ENCODE data around the gene HMX1.

HMX1 gene

DNA sequence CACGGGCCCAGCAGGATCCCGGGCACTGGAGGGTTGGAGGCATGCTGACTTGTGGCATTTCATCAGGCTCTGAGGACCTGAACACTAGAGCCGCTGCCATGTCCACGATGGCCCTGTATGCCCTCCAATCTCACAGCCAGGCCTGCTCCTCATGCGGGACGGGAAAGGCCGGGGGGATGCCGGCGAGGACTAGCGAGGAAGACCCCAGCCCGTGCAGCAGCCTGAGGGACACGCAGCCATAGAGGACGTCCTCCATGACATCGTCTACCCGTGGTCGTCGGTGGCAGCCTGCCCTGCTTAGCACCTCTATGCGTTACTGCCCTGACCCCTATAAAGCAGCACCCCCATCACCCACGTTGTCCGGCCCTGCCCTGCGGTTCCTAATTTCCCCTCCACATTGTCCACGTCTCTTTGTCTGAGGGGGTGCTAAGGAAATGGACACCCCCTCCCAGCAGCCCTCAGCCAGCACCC lies 32.6 kb downstream of the HMX1 start:
- DNase-seq, result no peak

DNA sequence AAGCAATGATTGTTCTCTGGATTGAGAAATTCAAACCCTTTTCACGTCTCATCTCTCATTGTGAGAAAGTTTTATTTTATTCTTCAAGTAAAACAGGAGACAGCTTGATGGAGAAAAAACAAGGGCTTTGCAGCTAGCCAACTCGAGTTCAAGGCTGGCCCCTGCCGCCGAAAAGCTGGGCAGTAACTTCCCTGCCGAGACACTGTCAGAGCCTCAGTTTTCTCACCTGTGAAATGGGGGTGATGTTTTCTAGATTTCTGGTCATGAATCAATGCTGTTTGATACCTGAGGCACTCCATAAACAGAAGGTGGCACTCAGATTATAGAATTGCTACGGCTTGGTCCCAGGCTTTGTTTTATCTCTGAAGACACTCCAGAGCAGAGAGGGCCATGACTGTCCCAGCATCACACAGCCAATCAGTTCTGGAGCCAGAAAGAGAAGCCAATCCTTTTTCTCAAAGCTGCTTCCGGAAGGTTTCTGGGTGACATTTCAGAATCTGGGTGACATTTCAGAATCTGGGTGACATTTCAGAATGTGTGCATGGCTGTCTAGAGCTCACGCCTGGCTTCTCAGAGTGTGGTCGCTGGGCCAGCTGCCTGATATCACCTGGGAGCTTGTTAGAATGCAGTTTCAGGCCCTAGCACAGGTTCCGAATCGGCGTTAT lies 33.2 kb downstream of the HMX1 start:
- no peak for DNase-seq

DNA sequence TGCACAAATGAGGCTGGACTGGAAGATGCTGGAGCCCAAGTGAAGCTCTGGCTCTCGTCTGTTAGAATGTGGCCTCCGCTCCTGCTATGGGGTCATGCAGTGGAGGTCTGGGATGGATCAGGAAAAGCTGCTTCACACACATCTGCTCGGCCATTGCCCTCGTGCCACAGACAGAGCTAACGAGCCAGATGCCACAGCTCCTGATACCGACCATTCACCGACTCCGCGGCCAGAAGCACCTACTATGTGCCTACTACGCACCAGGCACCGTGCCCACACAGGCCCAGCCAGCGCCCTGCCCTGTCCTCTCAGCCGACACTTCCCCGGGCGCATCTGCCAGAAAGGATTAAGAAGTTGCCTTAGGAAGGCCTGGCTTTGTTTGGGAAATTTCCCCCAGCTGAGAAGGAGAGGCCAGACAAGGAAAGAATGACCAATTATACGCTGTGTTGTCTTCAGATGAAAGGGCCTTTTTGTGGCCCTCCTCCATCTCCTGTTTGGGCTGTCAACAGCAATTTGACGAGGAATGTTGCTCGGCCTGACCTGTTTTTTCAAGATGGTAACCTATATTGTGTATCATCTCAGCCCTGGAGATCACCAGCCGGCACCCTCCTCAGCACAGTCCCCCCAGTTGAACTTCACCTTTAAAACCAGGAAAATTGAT lies 34.3 kb downstream of the HMX1 start:
- no peak for DNase-seq

DNA sequence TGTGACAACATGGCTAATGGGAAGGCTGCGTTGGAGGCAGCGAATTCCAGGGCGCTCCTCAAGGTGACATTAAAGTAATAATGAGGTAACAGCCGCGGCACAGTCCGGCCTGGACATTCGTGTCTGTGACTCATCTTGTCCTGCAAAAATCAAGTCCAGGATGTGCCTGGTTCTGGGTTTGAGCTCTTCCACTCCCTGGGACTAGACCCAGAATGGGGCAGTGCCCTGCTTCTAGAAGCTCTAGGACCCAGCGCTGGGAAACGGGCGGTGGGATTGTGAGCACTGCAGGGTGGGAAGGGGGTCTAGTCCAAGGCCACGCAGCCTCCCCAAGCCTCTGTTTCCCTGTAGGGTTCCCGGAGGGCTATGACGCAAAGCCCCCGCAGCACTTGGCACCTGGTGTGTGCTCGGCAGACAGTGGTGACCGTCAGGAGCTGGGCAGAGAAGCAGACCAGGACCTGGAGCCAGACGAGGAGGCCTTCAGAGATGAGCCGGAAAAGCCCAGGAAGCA lies 34.9 kb downstream of the HMX1 start:
- DNase-seq, result no peak

DNA sequence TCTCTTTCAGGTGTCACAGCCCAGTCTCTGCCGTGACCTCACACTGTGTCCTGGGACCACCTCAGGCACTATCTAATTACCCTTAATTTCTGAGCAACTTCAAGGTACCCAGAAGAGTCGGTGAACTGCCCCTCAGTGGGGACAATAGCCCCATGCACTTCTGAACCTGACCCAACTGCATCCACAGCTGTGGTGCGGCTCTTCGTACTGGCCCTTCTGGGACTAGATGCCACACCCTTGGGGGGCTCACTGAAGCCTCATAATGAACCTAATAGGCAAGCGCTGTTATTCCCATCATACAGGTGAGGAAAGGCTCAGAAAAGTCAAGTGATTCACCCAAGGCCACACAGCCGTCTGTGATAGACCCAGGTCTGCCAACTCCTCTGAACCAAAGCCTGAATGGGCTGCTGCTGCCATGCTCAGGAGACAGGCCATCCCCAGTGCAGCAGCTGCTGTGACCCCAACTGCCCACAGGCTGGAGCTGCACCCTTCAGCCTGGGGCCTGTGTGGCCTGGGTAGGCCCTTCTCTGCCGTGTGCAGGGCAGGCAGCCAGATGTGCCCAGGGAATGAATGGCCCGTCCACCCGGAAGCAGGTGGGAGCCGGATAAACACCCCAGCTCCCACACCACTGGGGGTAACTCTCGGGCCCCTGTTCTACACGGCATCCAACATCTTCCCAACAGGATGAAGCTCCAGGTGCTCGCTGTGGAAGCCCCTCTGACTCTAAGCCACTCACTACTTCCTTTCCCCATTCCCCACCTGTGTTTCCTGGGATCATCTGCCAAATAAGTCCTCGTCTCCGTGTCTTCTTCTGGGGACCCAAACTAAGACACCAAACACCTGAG lies 35.9 kb downstream of the HMX1 start:
- DNase-seq, result no peak

DNA sequence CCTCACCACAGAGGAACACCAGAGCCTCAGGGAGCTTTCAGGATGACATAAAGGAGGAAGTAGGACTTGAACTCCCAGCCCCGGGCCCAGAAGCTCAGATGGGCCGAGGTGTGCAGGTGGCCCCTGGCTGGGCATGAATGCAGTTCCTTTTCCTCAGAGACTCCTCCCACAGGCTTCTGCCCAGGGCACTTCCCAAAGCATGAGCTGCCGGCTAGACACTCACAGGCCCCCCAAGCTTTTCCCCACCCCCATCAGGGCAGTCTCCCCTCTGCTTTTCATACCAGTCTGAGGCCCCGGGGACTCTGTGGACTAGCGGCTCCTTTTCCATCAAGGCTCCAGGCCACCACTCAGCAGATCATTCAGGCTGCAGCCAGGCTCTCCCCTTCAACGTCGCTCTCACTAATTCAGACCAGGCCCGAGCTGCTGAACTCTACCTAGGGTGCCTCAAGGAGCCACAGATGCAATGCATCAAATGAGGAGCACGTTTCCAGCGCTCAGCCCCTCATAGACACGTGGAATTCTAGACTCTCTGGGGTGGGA lies 36.9 kb downstream of the HMX1 start:
- DNase-seq, result no peak

DNA sequence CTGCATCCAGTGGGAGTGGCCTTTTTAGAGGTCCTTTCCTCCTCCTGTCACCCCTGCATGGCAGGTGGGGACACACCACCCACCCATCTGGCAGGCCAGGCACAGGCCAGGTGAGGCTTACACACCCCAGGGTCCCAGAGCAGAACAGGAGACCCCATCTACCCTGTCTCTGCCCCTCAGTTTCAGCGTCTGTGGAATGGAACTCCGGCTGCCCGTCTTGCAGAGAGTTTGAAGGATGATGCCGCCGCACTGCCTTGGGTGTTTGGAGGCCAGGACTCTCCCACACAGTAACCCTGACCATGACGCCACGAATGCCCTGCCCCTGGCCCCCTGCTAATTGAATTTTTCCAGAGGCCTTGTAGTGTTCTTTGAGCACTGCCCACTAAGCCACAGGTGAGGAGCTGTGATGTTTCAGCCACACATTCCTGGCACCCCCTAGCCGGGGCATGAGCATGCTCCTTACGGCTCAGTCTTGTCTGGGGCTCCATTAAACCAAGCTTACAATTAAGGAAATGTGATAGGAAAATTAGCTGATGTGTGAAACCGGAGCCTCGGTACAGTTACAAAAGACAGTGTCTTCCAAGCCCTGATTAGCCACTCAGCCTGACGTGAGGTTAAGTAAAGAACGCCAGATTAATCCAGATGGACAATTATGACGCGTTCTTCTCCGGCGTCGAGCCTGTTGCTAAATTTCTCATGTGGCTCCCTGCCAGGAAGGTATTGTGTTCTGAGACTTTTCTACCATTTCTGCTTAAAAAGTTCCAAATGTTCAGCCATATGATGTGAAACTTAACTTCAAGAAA lies 39.3 kb downstream of the HMX1 start:
- no peak for DNase-seq

DNA sequence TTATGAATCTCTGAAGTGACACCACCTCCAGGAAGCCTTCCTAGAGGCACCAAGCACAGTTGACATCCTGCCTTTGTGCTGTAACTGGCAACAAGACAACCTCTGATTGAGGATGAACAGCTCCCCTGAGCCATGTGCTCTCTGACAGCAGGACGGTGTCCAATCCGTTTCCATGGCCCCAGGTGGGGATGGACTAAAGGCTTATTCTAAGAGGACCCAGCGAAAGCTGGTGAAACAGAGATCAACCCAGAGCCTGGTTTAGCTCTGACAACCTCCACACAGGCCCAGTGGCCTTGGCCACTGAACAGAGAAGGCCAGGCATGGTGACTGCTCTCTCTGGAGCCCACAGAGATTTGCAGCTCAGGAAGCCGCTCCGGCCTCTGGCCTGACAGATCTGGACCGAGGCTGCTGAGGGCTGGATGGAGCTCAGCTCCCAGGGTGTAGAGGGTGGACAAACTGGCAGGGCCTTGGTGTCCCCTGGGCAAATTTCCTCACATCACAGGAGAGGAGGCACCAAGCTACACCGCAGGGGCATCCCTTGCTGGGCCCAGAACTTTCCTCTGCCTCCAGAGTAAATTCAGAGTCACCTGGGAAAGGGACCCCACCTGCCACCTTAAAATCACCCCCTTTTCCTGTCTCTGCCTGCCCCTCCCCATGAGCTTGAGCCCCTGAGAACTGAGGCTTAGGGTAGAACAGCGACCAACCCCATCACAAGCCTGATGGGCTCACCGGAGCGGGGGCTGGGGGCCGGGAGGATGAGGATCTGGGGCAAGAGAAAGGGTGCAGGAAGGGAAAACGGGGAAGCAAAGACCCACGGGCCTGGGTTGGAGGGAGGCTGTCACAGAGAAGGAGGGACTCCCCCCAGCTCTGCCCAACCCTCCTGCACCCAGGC lies 40.2 kb downstream of the HMX1 start:
- no peak for DNase-seq

DNA sequence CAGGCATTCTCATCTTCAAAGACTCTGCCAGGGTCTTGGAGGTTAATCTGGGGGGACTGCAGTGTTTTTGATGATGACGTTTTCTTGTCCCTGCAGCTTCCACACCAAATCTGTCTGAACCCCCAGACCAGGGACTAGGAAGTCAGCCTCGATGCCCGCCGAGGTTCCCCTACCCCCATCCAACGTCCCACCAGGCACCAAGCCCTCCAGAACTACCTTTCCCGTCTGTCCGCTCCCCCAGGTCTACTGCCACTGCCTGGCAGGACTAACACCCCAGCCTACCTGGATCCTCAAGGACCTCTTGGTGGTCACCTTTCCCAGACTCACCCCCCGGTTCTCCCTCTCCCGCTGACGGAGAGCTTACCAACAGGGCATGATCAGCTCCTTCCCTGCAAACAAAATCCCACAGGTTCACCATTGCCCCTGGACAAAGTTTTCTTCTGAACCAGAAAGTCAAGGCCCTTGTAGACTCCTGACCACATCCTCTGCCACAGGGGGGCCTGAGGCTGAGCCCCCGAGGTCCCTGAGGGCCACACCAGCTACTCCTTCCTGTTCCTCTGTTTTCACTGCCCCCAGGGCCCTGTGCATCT lies 40.9 kb downstream of the HMX1 start:
- DNase-seq, result no peak

DNA sequence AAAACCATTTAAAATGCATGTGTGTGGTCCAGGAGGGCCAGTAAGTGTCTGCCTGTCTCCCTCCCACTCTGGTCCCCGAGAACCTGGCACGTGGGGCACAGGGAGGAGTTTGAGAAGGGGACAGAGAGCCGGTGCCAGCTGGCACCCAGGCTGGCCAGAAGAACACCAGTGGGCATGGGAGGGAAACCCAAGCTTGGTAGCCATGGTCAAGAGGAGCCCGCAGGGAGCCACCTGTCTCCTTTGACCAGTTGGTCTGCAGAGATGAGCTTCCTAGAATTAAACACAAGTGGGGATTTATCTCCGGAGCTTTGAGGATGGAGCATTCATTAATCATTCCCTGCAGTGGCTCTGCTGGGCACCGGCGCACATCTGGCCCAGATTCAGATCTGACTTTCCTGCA lies 41.6 kb downstream of the HMX1 start:
- no peak for DNase-seq

DNA sequence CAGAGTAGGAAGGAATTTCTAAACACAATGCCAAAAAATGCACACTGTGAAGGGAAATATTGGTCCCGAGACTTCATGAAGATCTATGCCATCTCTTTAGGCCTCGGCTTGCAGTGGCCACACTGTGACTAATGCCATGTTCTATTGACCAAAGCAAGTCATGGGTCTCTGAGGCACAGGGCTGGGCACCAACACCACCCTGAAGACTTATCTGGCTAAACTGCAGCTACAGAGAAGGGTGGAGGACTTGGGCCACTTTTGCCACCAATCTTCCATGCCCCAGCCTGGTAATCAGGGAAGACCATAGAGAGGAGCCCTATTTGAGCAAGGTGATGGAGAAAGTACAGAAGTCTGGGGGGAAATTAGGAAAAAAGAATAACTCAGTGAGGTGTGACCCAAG lies 42.1 kb downstream of the HMX1 start:
- DNase-seq, result no peak

DNA sequence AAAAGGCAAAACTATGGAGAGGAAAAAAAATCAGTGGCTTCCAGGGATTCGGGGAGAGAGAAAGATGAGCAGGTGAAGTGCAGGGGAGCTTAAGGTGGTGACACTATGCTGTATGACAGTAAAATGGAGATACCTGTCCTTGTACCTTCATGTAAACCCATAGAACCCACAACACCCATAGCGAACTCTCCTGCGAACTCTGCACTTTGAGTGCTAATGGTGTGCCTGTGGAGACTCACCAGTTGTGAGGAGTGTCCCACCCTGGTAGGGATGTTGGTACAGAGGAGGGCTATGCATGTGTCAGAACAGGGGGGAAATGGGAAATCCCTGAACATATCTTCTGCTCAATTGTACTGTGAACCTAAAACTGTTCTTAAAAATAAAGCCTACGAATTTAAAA lies 42.8 kb downstream of the HMX1 start:
- DNase-seq, result no peak

DNA sequence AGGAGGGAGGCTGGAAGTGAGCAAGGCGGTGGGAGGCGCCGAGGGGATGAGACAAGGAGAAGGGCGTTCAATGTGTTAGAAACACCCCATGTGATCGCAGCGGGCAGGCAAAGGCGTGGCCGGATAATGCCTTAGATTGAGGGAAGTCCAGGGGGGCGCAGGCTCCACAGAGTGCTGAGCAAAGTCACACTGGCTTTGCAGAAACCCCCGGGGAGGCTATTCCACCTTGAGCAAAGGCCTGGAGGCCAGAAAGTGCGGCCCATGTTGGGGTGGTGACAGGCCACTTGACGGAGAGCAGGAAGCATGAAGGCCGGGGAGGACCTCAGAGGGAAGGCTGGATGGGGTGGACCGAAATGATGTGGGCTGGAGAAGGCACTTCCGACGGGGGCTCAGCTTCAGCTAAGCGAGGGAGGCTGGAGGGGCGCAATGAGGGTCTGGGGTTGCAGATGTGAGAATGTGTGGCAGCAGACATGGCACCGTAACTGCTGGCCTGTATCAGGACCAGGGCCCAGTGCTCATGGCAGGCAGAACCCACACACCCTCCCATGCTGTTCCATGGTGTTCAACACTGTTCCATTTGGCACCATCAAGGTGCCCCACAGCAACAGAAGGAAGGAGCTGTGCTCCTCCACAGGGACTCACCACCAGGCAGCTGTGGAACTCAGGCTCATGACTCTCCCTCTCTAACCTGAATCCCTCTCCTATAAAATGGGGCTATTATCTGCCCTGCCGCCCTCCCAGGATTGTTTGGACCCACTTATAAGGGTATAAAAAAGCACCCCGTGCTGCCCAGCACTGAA lies 50.3 kb downstream of the HMX1 start:
- DNase-seq, result no peak

DNA sequence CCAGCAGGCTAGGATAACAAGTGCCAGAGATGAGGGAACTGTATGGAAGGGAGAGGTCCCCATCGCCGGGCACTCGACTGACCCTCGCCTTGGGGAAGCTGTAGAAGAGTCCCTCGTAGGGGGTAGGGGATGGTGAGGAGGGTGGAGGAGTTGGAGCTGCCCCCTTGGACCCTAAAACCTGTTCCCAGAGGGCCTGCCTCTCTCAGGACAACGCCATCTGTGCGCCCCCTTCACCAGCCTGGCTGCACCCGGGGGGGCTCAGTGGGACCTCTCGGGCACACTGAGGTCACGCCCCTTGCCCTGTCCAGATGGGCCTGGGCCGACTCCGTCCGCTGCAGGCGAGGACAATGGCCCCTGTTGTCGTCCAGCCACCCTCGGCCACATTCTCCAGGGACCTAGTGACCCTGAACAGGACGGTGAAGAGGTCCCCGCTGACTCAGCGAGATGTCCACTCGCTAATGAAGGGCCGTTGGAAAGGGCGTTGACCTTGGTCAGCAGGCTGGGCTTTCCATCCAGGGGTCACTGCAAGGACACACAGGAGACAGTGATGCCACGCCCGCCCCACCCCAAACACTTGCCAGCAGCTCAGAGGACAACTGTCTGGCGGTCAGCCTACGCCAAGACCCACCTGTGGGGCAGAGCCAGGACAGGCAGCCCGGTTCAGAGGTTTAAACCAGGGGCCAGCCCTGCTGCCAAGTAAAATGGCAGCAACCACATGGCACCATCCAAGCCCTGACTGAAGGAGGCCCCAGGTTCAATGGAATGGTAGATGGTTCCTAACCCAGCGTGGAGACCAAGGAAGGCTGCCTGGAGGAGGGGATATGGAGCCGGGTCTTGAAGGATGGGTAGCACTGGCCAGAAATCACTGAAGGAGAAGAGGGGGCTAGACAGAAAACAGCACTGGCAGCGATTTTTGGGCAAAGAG lies 51.2 kb downstream of the HMX1 start:
- no peak for DNase-seq

DNA sequence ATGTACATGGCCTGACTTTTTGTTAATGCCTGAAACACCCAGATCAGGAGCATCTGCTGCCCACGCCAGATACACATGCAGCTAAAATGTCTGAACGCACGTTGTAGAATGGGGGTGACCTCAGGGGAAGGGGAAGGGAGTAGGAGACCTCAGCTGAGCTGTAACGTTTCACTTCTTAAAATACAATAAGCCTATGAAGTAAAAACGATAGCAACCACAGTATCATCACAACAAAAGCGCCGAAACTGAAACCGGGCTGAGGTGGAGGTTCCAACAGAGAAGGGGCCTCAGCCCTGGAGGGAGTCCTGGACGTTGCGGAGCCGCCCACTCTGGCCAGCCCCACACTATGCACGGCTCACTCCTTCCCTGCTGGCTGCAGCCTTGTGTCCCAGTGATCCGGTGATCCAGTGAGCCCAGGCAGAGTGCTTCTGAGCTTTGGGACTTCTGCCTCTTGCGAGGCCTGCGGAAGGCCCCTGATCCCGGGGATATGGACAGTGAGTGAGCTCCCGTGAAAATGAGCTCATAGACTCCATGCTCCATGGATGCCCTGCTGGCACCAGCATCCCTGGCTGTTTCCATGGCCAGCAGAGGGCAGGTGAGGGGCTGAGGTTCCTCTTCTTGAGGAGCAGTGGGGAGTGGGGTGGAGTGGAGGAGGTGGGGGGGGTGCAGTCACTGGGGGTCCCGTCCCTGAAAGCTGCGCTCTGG lies 52.0 kb downstream of the HMX1 start:
- DNase-seq, result no peak

DNA sequence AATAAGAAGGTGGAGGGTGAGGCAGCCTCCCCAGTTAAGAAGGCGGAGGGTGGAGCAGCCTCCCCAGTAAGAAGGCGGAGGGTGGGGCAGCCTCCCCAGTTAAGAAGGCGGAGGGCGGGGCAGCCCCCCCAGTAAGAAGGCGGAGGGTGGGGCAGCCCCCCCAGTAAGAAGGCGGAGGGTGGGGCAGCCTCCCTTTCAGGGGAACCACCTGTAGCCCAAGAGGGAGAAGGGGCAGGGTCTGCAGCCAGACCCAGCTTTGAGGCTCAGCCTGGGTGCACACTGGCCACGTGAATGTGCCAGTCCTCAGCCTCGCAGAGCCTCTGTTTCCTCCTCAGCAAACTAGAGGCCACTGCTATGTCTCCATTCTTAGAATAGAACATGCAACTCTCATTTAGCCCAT lies 52.6 kb downstream of the HMX1 start:
- DNase-seq, result no peak

DNA sequence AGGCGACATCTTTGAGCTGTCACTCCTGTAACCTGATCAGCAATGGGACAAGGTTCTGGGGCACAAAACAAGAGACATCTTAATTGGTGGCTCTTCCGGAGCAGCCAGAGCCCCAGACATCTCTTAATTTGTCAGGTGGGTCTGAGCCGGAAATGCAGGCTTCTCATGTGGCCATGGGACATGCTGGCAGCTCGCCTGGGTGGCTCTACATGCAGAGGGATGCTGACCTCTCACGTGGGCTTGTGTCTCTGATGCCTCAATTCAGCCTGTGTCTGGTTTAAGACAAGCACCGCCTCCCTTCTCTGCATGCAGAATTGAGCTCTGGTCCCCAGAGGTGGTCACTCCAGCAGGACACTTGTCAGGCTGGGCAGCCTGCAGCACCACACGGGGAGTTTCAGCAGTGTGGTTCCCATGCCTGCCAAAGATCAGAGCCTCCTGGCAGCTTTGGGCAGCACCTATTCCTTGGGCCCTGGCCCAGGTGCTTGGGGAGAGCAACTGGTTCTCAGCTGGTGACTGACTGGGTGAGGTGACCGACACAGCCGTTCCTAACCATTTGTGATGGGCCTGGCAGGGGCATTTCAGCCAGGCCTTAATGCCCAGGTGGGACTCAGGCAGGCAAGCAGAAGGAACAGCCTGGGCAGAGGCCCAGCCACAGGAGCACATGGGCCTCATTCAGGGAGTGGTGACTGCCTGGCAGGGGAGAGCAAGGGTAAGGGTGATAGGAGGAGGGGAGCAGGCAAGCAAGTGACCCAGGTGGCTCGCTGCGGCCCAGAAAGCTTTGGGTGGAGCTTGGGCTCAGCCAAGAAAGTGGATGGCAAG lies 53.4 kb downstream of the HMX1 start:
- DNase-seq, result no peak

DNA sequence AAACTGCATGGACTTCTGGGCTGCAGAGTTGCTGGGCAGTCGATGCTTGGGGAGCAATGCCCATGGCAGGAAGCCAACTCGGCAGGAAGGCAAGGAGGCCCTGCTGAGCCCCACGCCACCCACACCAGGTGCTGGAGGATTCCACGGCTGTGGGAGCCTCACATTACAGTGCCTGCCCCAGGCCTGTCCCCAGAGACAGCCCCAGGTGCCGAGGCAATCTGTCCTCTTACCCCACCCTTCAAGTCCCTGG lies 53.9 kb downstream of the HMX1 start:
- no peak for DNase-seq
